K562 (cell line): Measurements from ENCODE around the gene CTTNBP2. TPM values are rescaled to one million over a fixed set of nuclear protein-coding genes. Genes with fewer than 3 reads are reported as not detected.

Experiments used
- ATAC-seq: fragments of 200-7000 bp; cut with Tn5 transposase; 3 replicates; pipeline ENCODE4 v1.9.1; 2020; ENCODE audit warnings: moderate library complexity
- BruUV-seq: library from RNA; stranded (reverse); fragments of 400-500 nt; replicated peaks from 2 replicates; lab custom pipeline; 2021; lab: Mats Ljungman, UMichigan
- CTCF ChIA-PET: fragments of 300-600 bp; formaldehyde crosslinking; extraction: SDS; loops from one replicate; lab custom pipeline; 2021; ENCODE audit warnings: low intra/inter-chr PET ratio; lab: Yijun Ruan, JAX
- POLR2A ChIA-PET: fragments of 300-600, 350-650 bp; sonication (Branson Sonifier 250); formaldehyde crosslinking; extraction: SDS; loops from one replicate; lab custom pipeline; 2021; ENCODE audit warnings: antibody characterized with exemption, inconsistent platforms; lab: Yijun Ruan, JAX
- DNase-seq, 4 experiments: peaks; one replicate each; pipeline versions ENCODE4 v3.0.0 to v3.0.0-alpha.2; 2011 to 2018; ENCODE audit warnings: low spot score in 3 of 4, mixed read lengths in 3 of 4; ENCODE audit errors: extremely low read depth in 1 of 4
- FAIRE-seq: peaks from 2 replicates; lab custom pipeline; 2011; peaks lifted over from hg19 to GRCh38; lab: Jason Lieb, UNC
- H2AFZ ChIP-seq: 2 replicates; pipeline ENCODE4 v1.6.0; 2011; ENCODE audit warnings: low read depth, low read length, control low read depth, inconsistent platforms
- H3K27ac ChIP-seq: fragments of 200-600 bp; 3 replicates; pipeline ENCODE4 v1.8.0; 2011; ENCODE audit warnings: low read depth, mild to moderate bottlenecking, control low read depth, inconsistent platforms, low read length, moderate library complexity, mixed read lengths; ENCODE audit errors: extremely low read depth
- H3K27me3 ChIP-seq, 2 experiments: fragments of 300-600 bp in 1 of 2; 2 replicates in 1 of 2; 3 replicates in 1 of 2; pipeline versions ENCODE4 v1.6.0 to v1.8.0; 2011; ENCODE audit warnings: inconsistent platforms in 2 of 2, low read length in 2 of 2, mild to moderate bottlenecking in 1 of 2, mixed read lengths in 1 of 2, moderate library complexity in 1 of 2; ENCODE audit not compliant: control insufficient read depth in 2 of 2, insufficient read depth in 2 of 2
- H3K36me3 ChIP-seq: fragments of 300-600 bp; 3 replicates; pipeline ENCODE4 v1.8.0; 2011; ENCODE audit warnings: mild to moderate bottlenecking, low read length, inconsistent platforms; ENCODE audit not compliant: control insufficient read depth, insufficient read depth
- H3K4me1 ChIP-seq, 2 experiments: fragments of 200-600 bp in 1 of 2; replicated peaks in 1 of 2; 2 replicates in 1 of 2; 3 replicates in 1 of 2; pipeline versions ENCODE4 v1.5.1 to v1.8.0; 2011; ENCODE audit warnings: inconsistent platforms in 2 of 2, low read length in 2 of 2, mild to moderate bottlenecking in 1 of 2, mixed read lengths in 1 of 2, moderate library complexity in 1 of 2; ENCODE audit not compliant: control insufficient read depth in 2 of 2, insufficient read depth in 2 of 2
- H3K4me2 ChIP-seq: 2 replicates; pipeline ENCODE4 v1.6.1; 2011; ENCODE audit warnings: low read length, control low read depth, inconsistent platforms, mixed read lengths; ENCODE audit not compliant: insufficient read depth
- H3K4me3 ChIP-seq: fragments of 200-600 bp; sonication (generic), shearing (Covaris generic); 2 replicates; pipeline ENCODE4 v1.5.1; 2016; ENCODE audit warnings: control low read depth, inconsistent platforms
- H3K79me2 ChIP-seq: fragments of 200-600 bp; 3 replicates; pipeline ENCODE4 v1.8.0; 2011; ENCODE audit warnings: low read length, inconsistent platforms; ENCODE audit not compliant: control insufficient read depth, insufficient read depth
- H3K9ac ChIP-seq, 2 experiments: 2 replicates each; pipeline versions ENCODE4 v1.6.0 to v1.6.1; 2011; ENCODE audit warnings: low read depth in 2 of 2, low read length in 2 of 2, control low read depth in 1 of 2, inconsistent platforms in 1 of 2, mild to moderate bottlenecking in 1 of 2, mixed read lengths in 1 of 2; ENCODE audit not compliant: insufficient read depth in 1 of 2
- H3K9me1 ChIP-seq: one replicate; pipeline ENCODE4 v1.6.0; 2011; ENCODE audit warnings: inconsistent platforms, mild to moderate bottlenecking, low read length, moderate library complexity; ENCODE audit not compliant: control insufficient read depth, insufficient read depth
- H3K9me3 ChIP-seq: replicated peaks from 2 replicates; pipeline ENCODE4 v1.5.1; 2011; ENCODE audit warnings: low read depth, low read length, inconsistent platforms; ENCODE audit not compliant: control insufficient read depth, insufficient read depth
- H4K20me1 ChIP-seq: replicated peaks from 2 replicates; pipeline ENCODE4 v1.6.1; 2011; ENCODE audit warnings: low read length, inconsistent platforms, mixed read lengths; ENCODE audit not compliant: control insufficient read depth, insufficient read depth
- DACH1 ChIP-seq: fragments of 450-650 bp; IDR thresholded peaks from 2 replicates; pipeline ENCODE4 v1.6.1; 2018; ENCODE audit not compliant: partially characterized antibody
- E2F3 ChIP-seq: fragments of 250-450 bp; sonication (Bioruptor Pico); IDR thresholded peaks from 2 replicates; pipeline ENCODE4 v1.4.0; 2020; ENCODE audit warnings: mild to moderate bottlenecking
- EP300 ChIP-seq: IDR thresholded peaks from 2 replicates; pipeline ENCODE4 v1.6.1; 2012; ENCODE audit warnings: low read length, improper control_type of control experiment
- WGBS: fragments of 100-300 bp; shearing (Covaris generic); methylation state at CpG from one replicate; pipeline ENCODE4 v1.1.6; 2016; ENCODE audit warnings: low coverage, mixed read lengths; ENCODE audit not compliant: insufficient coverage; ENCODE audit errors: missing lambda C conversion rate; 5-methylcytosine and 5-hydroxymethylcytosine counted together
- in situ Hi-C: fragments of 300-500 bp; cut with MboI; formaldehyde crosslinking; loops from 4 replicates; pipeline ENCODE4 v1.15.0; 2018; ENCODE audit warnings: inconsistent platforms, mixed read lengths
- intact Hi-C: fragments of 100-400 bp; cut with micrococcal nuclease; formaldehyde crosslinking; loops from 2 replicates; pipeline ENCODE4 v1.14.2; 2022
- polyA plus RNA-seq, 8 experiments: library from polyadenylated mRNA; depleted of rRNA in 4 of 8; stranded (reverse) in 5 of 8; unstranded in 3 of 8; fragments of >200 nt; fragmentation: Nextera tagmentation in 2 of 8; fragmentation: Illumina TruSeq in 1 of 8; extraction: Ambion mirVana in 2 of 8; extraction: Trizol in 1 of 8; gene quantifications; 2 replicates each; pipeline versions ENCODE4 v1.2.1 to v1.2.3, GENCODE V29; 2011 to 2014; ENCODE audit warnings: inconsistent platforms in 1 of 8, missing spikeins in 1 of 8
- total RNA-seq, 7 experiments: library from RNA; depleted of rRNA in 6 of 7; stranded (reverse); fragments of >200 nt in 6 of 7; fragmentation: Illumina TruSeq in 2 of 7; extraction: Trizol in 2 of 7; gene quantifications; 2 replicates each; pipeline versions ENCODE4 v1.2.1 to v1.2.3, GENCODE V29; 2011 to 2021; ENCODE audit warnings: low replicate concordance in 1 of 7
- TF ChIP-seq, protein P1 (sequence below): fragments of 250-450 bp; sonication (Bioruptor Pico); IDR thresholded peaks from 2 replicates; pipeline ENCODE4 v1.5.0; 2021; ENCODE audit warnings: mild to moderate bottlenecking, moderate library complexity
- TF ChIP-seq, protein P2 (sequence below): IDR thresholded peaks from 2 replicates; pipeline ENCODE4 v1.6.1; 2011; ENCODE audit warnings: borderline replicate concordance, low read depth, mild to moderate bottlenecking, moderate library complexity, low read length; ENCODE audit not compliant: insufficient read depth, poor library complexity, severe bottlenecking
- TF ChIP-seq, protein P3 (sequence below): fragments of 450-650 bp; formaldehyde crosslinking; IDR thresholded peaks from 2 replicates; pipeline ENCODE4 v1.4.0; 2022; ENCODE audit warnings: mild to moderate bottlenecking, moderate library complexity
- TF ChIP-seq, protein P4 (sequence below), 2 experiments: fragments of 200-800 bp in 1 of 2; sonication (Bioruptor generic) in 1 of 2; sonication (generic) in 1 of 2; formaldehyde crosslinking in 1 of 2; IDR thresholded peaks in 1 of 2; conservative IDR thresholded peaks in 1 of 2; 2 replicates each; pipeline versions ENCODE4 v1.5.0 to v1.6.1; 2016 to 2020; ENCODE audit warnings: missing compliant biosample characterization in 1 of 2, missing genetic modification characterization in 1 of 2, missing genetic modification reagents in 1 of 2
- TF ChIP-seq, protein P5 (sequence below): fragments of 450-650 bp; IDR thresholded peaks from 2 replicates; pipeline ENCODE4 v1.6.1; 2016; ENCODE audit warnings: antibody characterized with exemption
- TF ChIP-seq, protein P6 (sequence below), 2 experiments: fragments of 450-650 bp; conservative IDR thresholded peaks; 2 replicates each; pipeline ENCODE4 v1.6.1; 2017; ENCODE audit warnings: mild to moderate bottlenecking in 2 of 2, moderate library complexity in 2 of 2

CTTNBP2 gene
- total and polyA plus RNA-seq, 9 of the 15 experiments (the other 6 are each of a cell fraction or from before 2014, with no cell fraction given) = 0.05 TPM; not detected in 8

DNA sequence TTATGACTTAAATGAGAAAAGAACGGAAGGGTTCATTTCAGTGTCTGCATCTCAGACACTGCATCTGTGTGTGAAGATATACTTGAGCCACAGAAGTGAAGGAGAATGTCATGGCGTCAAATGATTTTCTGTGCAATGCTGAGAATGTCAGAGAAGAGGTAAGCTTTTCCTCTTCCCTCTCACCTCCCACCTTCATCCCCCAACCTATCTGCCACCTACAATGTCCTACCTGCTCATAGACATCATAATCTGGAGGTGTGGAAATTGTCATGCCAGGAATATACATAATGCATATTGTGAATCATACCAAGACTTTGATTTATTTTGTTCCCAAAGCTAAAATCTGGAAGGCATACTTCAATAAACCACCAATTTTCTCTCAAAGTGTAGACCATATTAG, 53.7 kb downstream of the CTTNBP2 start:
- 13% methylated on average over 2 of the region's 2 CpGs for WGBS
- Histone ChIP-seq H3K4me1 (no peaks in the 10 kb centered on the region), H2AFZ (no peak overlapping the region), H3K79me2 (no peaks in the 10 kb centered on the region), H4K20me1 (no peaks in the 10 kb centered on the region), H3K9me1 (no peaks in the 10 kb centered on the region), H3K4me2 (no peak overlapping the region), H3K9ac (no peak overlapping the region), H3K4me3 (no peak overlapping the region), H3K9me3 (no peaks in the 10 kb centered on the region), H3K36me3 (no peaks in the 10 kb centered on the region), H3K27ac (no peak overlapping the region), H3K27me3 (no peaks in the 10 kb centered on the region)
- DNase-seq = no peak
- no TSS peak for BruUV-seq
- in situ Hi-C loops (no loop called here), intact Hi-C loops (no loop called here)
- no peak for ATAC-seq
- FAIRE-seq = no peak
- ChIA-PET POLR2A (interaction anchor here (1.8 kb wide), 1 partner anchor 10 kb away, joined by 6 read pairs; no protein-coding TSS in a partner anchor), CTCF (no interaction called here)
- TF ChIP-seq, protein P1, sequence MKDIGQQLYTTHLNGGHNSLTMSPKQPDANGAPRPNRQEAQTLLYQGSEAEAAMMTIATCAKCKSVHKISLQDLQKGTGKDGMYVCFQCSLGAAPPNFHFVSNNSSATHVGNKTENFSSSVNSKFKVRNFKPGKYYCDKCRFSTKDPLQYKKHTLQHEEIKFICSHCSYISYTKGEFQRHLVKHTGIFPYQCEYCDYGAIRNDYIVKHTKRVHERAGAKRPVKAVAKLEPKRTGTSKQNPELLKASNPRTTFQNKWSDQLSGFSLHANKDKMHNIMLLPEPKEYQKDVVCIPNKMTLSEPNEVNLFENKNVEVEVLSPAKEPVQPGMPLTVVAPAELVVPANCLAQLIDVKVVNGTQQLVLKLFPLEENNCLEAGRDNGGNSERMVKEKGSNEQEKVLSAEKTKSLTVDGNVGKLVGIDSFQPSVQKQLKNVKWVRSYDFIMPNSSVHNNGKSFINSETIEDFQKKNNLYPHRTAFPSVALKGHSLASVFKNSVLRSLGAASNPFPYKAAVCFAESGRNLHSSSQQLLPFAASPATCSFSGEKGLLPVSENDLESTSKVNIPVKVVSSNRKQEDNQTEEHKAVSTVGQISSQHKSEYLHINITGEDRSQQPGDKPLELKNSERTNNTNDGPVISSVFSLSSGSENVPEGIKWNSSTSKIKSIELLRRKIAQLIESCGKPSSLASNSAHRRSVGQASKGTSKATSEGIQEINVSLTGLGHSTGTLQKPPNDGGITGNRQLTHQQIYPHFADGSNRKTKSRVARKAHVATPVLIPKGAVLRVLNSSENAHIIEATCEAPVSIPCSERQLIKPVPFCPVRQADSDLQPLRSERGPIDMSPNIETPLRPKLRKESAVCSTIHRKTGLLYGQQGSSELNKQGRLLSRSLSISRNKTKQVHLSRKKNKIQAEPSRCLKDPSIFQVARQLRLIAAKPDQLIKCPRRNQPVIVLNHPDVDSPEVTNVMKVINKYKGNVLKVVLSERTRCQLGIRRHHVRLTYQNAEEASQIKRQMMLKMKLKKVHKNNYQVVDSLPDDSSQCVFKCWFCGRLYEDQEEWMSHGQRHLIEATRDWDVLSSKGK (CRISPR knock-in tag) = no peak
- TF ChIP-seq, protein P2, sequence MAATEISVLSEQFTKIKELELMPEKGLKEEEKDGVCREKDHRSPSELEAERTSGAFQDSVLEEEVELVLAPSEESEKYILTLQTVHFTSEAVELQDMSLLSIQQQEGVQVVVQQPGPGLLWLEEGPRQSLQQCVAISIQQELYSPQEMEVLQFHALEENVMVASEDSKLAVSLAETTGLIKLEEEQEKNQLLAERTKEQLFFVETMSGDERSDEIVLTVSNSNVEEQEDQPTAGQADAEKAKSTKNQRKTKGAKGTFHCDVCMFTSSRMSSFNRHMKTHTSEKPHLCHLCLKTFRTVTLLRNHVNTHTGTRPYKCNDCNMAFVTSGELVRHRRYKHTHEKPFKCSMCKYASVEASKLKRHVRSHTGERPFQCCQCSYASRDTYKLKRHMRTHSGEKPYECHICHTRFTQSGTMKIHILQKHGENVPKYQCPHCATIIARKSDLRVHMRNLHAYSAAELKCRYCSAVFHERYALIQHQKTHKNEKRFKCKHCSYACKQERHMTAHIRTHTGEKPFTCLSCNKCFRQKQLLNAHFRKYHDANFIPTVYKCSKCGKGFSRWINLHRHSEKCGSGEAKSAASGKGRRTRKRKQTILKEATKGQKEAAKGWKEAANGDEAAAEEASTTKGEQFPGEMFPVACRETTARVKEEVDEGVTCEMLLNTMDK = no peak
- TF ChIP-seq EP300 = no peak
- TF ChIP-seq, protein P3, sequence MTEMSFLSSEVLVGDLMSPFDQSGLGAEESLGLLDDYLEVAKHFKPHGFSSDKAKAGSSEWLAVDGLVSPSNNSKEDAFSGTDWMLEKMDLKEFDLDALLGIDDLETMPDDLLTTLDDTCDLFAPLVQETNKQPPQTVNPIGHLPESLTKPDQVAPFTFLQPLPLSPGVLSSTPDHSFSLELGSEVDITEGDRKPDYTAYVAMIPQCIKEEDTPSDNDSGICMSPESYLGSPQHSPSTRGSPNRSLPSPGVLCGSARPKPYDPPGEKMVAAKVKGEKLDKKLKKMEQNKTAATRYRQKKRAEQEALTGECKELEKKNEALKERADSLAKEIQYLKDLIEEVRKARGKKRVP (CRISPR knock-in tag) = no peak
- TF ChIP-seq, protein P4, sequence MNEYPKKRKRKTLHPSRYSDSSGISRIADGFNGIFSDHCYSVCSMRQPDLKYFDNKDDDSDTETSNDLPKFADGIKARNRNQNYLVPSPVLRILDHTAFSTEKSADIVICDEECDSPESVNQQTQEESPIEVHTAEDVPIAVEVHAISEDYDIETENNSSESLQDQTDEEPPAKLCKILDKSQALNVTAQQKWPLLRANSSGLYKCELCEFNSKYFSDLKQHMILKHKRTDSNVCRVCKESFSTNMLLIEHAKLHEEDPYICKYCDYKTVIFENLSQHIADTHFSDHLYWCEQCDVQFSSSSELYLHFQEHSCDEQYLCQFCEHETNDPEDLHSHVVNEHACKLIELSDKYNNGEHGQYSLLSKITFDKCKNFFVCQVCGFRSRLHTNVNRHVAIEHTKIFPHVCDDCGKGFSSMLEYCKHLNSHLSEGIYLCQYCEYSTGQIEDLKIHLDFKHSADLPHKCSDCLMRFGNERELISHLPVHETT (CRISPR knock-in tag; conservative IDR thresholded peaks at IDR 0.05 in 1 of 2, IDR thresholded peaks at IDR 0.05 in 1 of 2) = no peak
- TF ChIP-seq E2F3 (CRISPR knock-in tag) = no peak
- no peak for TF ChIP-seq DACH1
- TF ChIP-seq, protein P5, sequence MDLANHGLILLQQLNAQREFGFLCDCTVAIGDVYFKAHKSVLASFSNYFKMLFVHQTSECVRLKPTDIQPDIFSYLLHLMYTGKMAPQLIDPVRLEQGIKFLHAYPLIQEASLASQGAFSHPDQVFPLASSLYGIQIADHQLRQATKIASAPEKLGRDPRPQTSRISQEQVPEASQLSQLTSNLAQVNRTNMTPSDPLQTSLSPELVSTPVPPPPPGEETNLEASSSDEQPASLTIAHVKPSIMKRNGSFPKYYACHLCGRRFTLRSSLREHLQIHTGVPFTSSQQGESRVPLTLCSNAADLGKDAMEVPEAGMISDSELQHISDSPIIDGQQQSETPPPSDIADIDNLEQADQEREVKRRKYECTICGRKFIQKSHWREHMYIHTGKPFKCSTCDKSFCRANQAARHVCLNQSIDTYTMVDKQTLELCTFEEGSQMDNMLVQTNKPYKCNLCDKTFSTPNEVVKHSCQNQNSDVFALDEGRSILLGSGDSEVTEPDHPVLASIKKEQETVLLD = no peak
- TF ChIP-seq, protein P6, sequence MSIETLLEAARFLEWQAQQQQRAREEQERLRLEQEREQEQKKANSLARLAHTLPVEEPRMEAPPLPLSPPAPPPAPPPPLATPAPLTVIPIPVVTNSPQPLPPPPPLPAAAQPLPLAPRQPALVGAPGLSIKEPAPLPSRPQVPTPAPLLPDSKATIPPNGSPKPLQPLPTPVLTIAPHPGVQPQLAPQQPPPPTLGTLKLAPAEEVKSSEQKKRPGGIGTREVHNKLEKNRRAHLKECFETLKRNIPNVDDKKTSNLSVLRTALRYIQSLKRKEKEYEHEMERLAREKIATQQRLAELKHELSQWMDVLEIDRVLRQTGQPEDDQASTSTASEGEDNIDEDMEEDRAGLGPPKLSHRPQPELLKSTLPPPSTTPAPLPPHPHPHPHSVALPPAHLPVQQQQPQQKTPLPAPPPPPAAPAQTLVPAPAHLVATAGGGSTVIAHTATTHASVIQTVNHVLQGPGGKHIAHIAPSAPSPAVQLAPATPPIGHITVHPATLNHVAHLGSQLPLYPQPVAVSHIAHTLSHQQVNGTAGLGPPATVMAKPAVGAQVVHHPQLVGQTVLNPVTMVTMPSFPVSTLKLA (conservative IDR thresholded peaks at IDR 0.05) = no peak
